Cardiac fibroblast (primary cell): ENCODE results near the gene LENEP.
A peak's percentile ranks its signal among the peaks of the same experiment; 100 is the strongest.

Source experiments
- DNase-seq, 2 donors: peaks; one replicate each; pipeline versions ENCODE4 v3.0.0 to v3.0.0-alpha.2; 2010; ENCODE audit warnings: low read depth in 2 of 2
- H3K4me3 ChIP-seq, 2 donors: replicated peaks in 1 of 2; 1 replicate in 1 of 2; 2 replicates in 1 of 2; pipeline ENCODE4 v1.5.1; 2011; ENCODE audit warnings: low read depth in 2 of 2, low read length in 2 of 2, mild to moderate bottlenecking in 2 of 2, moderate library complexity in 1 of 2
- CTCF ChIP-seq: IDR thresholded peaks from one replicate; pipeline ENCODE4 v1.5.1; 2011; ENCODE audit warnings: low read depth, mild to moderate bottlenecking, low read length, inconsistent platforms

LENEP gene

GRCh38 chr1:154971341-154971998 lies 21.9 kb upstream of the LENEP start:
- DNase-seq = no peak
- no peak for TF ChIP-seq CTCF
- H3K4me3 ChIP-seq = peak overlapping the region; percentile 23 to 76

- H3K4me3 ChIP-seq = peak overlapping the region; percentile 61 to 73
Measured at GRCh38 chr1:154972213-154972516, 21.2 kb upstream of the LENEP start.

GRCh38 chr1:154972517-154973343 lies 20.7 kb upstream of the LENEP start:
- DNase-seq = peak; percentile 96 to 99
- TF ChIP-seq CTCF = no peak
- H3K4me3 ChIP-seq = peak overlapping the region; percentile 61 to 73

More at GRCh38 chr1:154972213-154972516, 21.2 kb upstream of the LENEP start:
- DNase-seq = no peak
- TF ChIP-seq CTCF = no peak

GRCh38 chr1:154973344-154974101 lies 19.9 kb upstream of the LENEP start:
- peak; percentile 8 for TF ChIP-seq CTCF
- peak; percentile 99 for DNase-seq
- peak overlapping the region; percentile 61 to 73 for H3K4me3 ChIP-seq

- peak; percentile 100 for DNase-seq
- no peak for TF ChIP-seq CTCF
- H3K4me3 ChIP-seq = peak within 1 kb of the TSS; percentile 62 to 73
Measured at GRCh38 chr1:154974102-154974807, 19.1 kb upstream of the LENEP start, which contains the start of gene CKS1B. Gene CKS1B, plus strand, starts transcription at chr1:154974681. Its CDS starts 65 bp downstream, at chr1:154974746.

GRCh38 chr1:154974808-154975408 lies 18.5 kb upstream of the LENEP start:
- peak overlapping the region; percentile 59 to 62 for H3K4me3 ChIP-seq
- TF ChIP-seq CTCF = no peak
- peak; percentile 97 to 98 for DNase-seq
